HepG2 (cell line): Measurements from ENCODE around the gene IPO9. TPM values are rescaled to one million over a fixed set of nuclear protein-coding genes. Genes with fewer than 3 reads are reported as not detected.

Source experiments
- CENPX ChIP-seq: sonication (generic); formaldehyde crosslinking; IDR thresholded peaks from 2 replicates; pipeline ENCODE4 v1.9.0; 2021; ENCODE audit warnings: mild to moderate bottlenecking, missing genetic modification reagents, moderate library complexity
- HDAC2 ChIP-seq: sonication (generic); formaldehyde crosslinking; IDR thresholded peaks from 2 replicates; pipeline ENCODE4 v1.4.0; 2020; ENCODE audit warnings: missing genetic modification reagents
- HNF1A ChIP-seq, 2 experiments: sonication (generic) in 1 of 2; formaldehyde crosslinking in 1 of 2; IDR thresholded peaks; 2 replicates each; pipeline versions ENCODE4 v1.4.0 to v1.6.1; 2016 to 2020; ENCODE audit warnings: borderline replicate concordance in 1 of 2, low read depth in 1 of 2, mild to moderate bottlenecking in 1 of 2, missing genetic modification reagents in 1 of 2
- HOXA9 ChIP-seq: sonication (generic); formaldehyde crosslinking; IDR thresholded peaks from 2 replicates; pipeline ENCODE4 v1.8.1; 2022; ENCODE audit warnings: missing genetic modification reagents, mild to moderate bottlenecking, moderate library complexity, borderline replicate concordance
- IRX3 ChIP-seq: sonication (generic); formaldehyde crosslinking; IDR thresholded peaks from 2 replicates; pipeline ENCODE4 v1.8.1; 2023; ENCODE audit warnings: mild to moderate bottlenecking, low read depth, missing genetic modification reagents, borderline replicate concordance
- MED13 ChIP-seq: sonication (generic); formaldehyde crosslinking; IDR thresholded peaks from 2 replicates; pipeline ENCODE4 v1.5.0; 2020; ENCODE audit warnings: missing genetic modification reagents
- MXI1 ChIP-seq: IDR thresholded peaks from 3 replicates; pipeline ENCODE4 v1.6.1; 2012; ENCODE audit warnings: low read depth, low read length, inconsistent platforms, borderline replicate concordance
- NPAS2 ChIP-seq: sonication (generic); formaldehyde crosslinking; IDR thresholded peaks from 2 replicates; pipeline ENCODE4 v1.8.0; 2022; ENCODE audit warnings: mild to moderate bottlenecking, missing genetic modification reagents, borderline replicate concordance
- ONECUT2 ChIP-seq: sonication (generic); formaldehyde crosslinking; IDR thresholded peaks from 2 replicates; pipeline ENCODE4 v1.4.0; 2020; ENCODE audit warnings: missing genetic modification reagents
- PHF5A ChIP-seq: IDR thresholded peaks from one replicate; pipeline ENCODE4 v1.6.1; 2018; ENCODE audit warnings: low read depth, missing genetic modification reagents; ENCODE audit not compliant: unreplicated experiment
- POGZ ChIP-seq: sonication (generic); formaldehyde crosslinking; IDR thresholded peaks from 2 replicates; pipeline ENCODE4 v1.4.0; 2020; ENCODE audit warnings: mild to moderate bottlenecking, missing genetic modification reagents
- POLR2AphosphoS5 ChIP-seq: IDR thresholded peaks from 2 replicates; pipeline ENCODE4 v1.6.1; 2012; ENCODE audit warnings: low read depth, low read length
- SRY ChIP-seq: sonication (generic); formaldehyde crosslinking; IDR thresholded peaks from 2 replicates; pipeline ENCODE4 v1.8.0; 2022; ENCODE audit warnings: mild to moderate bottlenecking, missing genetic modification reagents
- STAT5B ChIP-seq: sonication (generic); formaldehyde crosslinking; IDR thresholded peaks from 2 replicates; pipeline ENCODE4 v1.4.0; 2020; ENCODE audit warnings: missing genetic modification reagents
- SUZ12 ChIP-seq: fragments of 150-350 bp; IDR thresholded peaks from 2 replicates; pipeline ENCODE4 v1.6.1; 2014; ENCODE audit warnings: low read depth, low read length
- ZBTB20 ChIP-seq: sonication (generic); formaldehyde crosslinking; IDR thresholded peaks from 2 replicates; pipeline ENCODE4 v1.8.1; 2023; ENCODE audit warnings: missing genetic modification reagents, low read depth, mild to moderate bottlenecking, borderline replicate concordance
- ZFP36L2 ChIP-seq: sonication (generic); formaldehyde crosslinking; IDR thresholded peaks from 2 replicates; pipeline ENCODE4 v1.4.0; 2020; ENCODE audit warnings: missing genetic modification reagents
- ZNF124 ChIP-seq: sonication (generic); formaldehyde crosslinking; IDR thresholded peaks from 2 replicates; pipeline ENCODE4 v1.4.0; 2020; ENCODE audit warnings: missing genetic modification reagents
- ZNF572 ChIP-seq: sonication (generic); formaldehyde crosslinking; IDR thresholded peaks from 2 replicates; pipeline ENCODE4 v1.5.1; 2020; ENCODE audit warnings: mild to moderate bottlenecking, missing genetic modification reagents
- ZNF619 ChIP-seq: sonication (generic); formaldehyde crosslinking; IDR thresholded peaks from 2 replicates; pipeline ENCODE4 v1.4.0; 2020; ENCODE audit warnings: mild to moderate bottlenecking, missing genetic modification reagents
- ZNF660 ChIP-seq: sonication (generic); formaldehyde crosslinking; IDR thresholded peaks from 2 replicates; pipeline ENCODE4 v1.5.1; 2020; ENCODE audit warnings: mild to moderate bottlenecking, low read depth, missing genetic modification reagents, borderline replicate concordance
- polyA plus RNA-seq, 8 experiments: library from polyadenylated mRNA; depleted of rRNA in 3 of 8; stranded (reverse) in 7 of 8; unstranded in 1 of 8; fragments of >200 nt; fragmentation: Illumina TruSeq in 4 of 8; extraction: Trizol in 4 of 8; gene quantifications; 2 replicates each; pipeline versions ENCODE4 v1.2.1 to v1.2.3, GENCODE V29; 2011 to 2016; ENCODE audit warnings: low read depth in 4 of 8, missing spikeins in 1 of 8, mixed read lengths in 1 of 8; ENCODE audit not compliant: insufficient read depth in 1 of 8
- total RNA-seq, 5 experiments: library from RNA; depleted of rRNA; stranded (reverse); fragments of >200 nt; fragmentation: Illumina TruSeq; extraction: Trizol; gene quantifications; 2 replicates each; pipeline ENCODE4 v1.2.3, GENCODE V29; 2016; ENCODE audit warnings: low read depth in 1 of 5
- TF ChIP-seq, protein P1 (sequence below): sonication (generic); formaldehyde crosslinking; IDR thresholded peaks from 2 replicates; pipeline ENCODE4 v1.8.1; 2023; ENCODE audit warnings: mild to moderate bottlenecking, missing genetic modification reagents

The IPO9 gene
- total and polyA plus RNA-seq, 2 of the 13 experiments (the other 11 are each of a cell fraction or from before 2014, with no cell fraction given), result 31.0 to 34.8 TPM

- TF ChIP-seq, protein P1, sequence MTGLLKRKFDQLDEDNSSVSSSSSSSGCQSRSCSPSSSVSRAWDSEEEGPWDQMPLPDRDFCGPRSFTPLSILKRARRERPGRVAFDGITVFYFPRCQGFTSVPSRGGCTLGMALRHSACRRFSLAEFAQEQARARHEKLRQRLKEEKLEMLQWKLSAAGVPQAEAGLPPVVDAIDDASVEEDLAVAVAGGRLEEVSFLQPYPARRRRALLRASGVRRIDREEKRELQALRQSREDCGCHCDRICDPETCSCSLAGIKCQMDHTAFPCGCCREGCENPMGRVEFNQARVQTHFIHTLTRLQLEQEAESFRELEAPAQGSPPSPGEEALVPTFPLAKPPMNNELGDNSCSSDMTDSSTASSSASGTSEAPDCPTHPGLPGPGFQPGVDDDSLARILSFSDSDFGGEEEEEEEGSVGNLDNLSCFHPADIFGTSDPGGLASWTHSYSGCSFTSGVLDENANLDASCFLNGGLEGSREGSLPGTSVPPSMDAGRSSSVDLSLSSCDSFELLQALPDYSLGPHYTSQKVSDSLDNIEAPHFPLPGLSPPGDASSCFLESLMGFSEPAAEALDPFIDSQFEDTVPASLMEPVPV, result no peak
- TF ChIP-seq ZNF124 (CRISPR knock-in tag) (no peak), ZFP36L2 (no peak), SRY (CRISPR knock-in tag) (no peak), ZNF619 (no peak), POGZ (CRISPR knock-in tag) (peak; percentile 49; the same call in 1 of the 2 replicates), MED13 (CRISPR knock-in tag) (no peak), ONECUT2 (no peak), SUZ12 (no peak), HDAC2 (CRISPR knock-in tag) (peak; percentile 34; the same call in 1 of the 2 replicates), IRX3 (CRISPR knock-in tag) (no peak), HNF1A (IDR thresholded peaks at IDR 0.05; ENCODE audit: low read depth) (no peak), HNF1A (CRISPR knock-in tag; IDR thresholded peaks at IDR 0.05; ENCODE audit: borderline replicate concordance) (no peak), STAT5B (CRISPR knock-in tag) (no peak), ZNF572 (CRISPR knock-in tag) (no peak), ZBTB20 (CRISPR knock-in tag) (no peak), POLR2AphosphoS5 (no peak), CENPX (CRISPR knock-in tag) (no peak), ZNF660 (CRISPR knock-in tag) (no peak), NPAS2 (CRISPR knock-in tag) (no peak), MXI1 (no peak; the same call in 2 of the 3 replicates), HOXA9 (no peak), PHF5A (CRISPR knock-in tag) (no peak)
Observed at GRCh38 chr1:201895913-201896807, 67.2 kb downstream of the IPO9 start (continued).
